Neural crest cell (in vitro differentiated cells): ENCODE measurements around the gene GLT1D1. TPM values are rescaled to one million over a fixed set of nuclear protein-coding genes. Genes with fewer than 3 reads are reported as not detected.

Experiments used
- DNase-seq: peaks from one replicate; pipeline ENCODE4 v3.0.0; 2021; ENCODE audit warnings: low read depth, mixed read lengths, low spot score
- H3K27ac Mint-ChIP-seq: one replicate; pipeline ENCODE4 v1.8.0; 2021; ENCODE audit warnings: mild to moderate bottlenecking, mixed read lengths; ENCODE audit not compliant: unreplicated experiment
- H3K27me3 Mint-ChIP-seq: 2 replicates; pipeline ENCODE4 v1.8.0; 2021; ENCODE audit warnings: low read depth, mild to moderate bottlenecking, mixed read lengths
- H3K36me3 Mint-ChIP-seq: 2 replicates; pipeline ENCODE4 v1.8.0; 2021; ENCODE audit warnings: low read depth, mild to moderate bottlenecking, mixed read lengths
- H3K4me1 Mint-ChIP-seq: 2 replicates; pipeline ENCODE4 v1.8.0; 2021; ENCODE audit warnings: mixed read lengths
- H3K4me3 Mint-ChIP-seq: one replicate; pipeline ENCODE4 v1.8.0; 2021; ENCODE audit warnings: mild to moderate bottlenecking, mixed read lengths
- H3K9me3 Mint-ChIP-seq: 2 replicates; pipeline ENCODE4 v1.8.0; 2021; ENCODE audit warnings: mixed read lengths
- CTCF ChIP-seq: fragments of 200-600 bp; sonication (generic); conservative IDR thresholded peaks from 2 replicates; pipeline ENCODE4 v1.5.0; 2021; ENCODE audit warnings: antibody characterized with exemption, mild to moderate bottlenecking
- total RNA-seq: library from RNA; stranded (reverse); gene quantifications from 2 replicates; pipeline ENCODE4 v1.2.1, GENCODE V29; 2021

GLT1D1 gene
- total RNA-seq, 1 donor from 2014 or later = 7.4 TPM

GRCh38 chr12:128905003-128905544 lies 51.8 kb downstream of the GLT1D1 start:
- H3K4me3 Mint-ChIP-seq = no peak overlapping the region
- TF ChIP-seq CTCF = no peak
- no peak for DNase-seq
- no peaks in the 10 kb centered on the region for H3K36me3 Mint-ChIP-seq
- H3K27ac Mint-ChIP-seq = no peak overlapping the region
- no peaks in the 10 kb centered on the region for H3K27me3 Mint-ChIP-seq
- H3K4me1 Mint-ChIP-seq = no peaks in the 10 kb centered on the region
- no peaks in the 10 kb centered on the region for H3K9me3 Mint-ChIP-seq

GRCh38 chr12:128906485-128907137 lies 53.3 kb downstream of the GLT1D1 start:
- Mint-ChIP-seq H3K4me3 (no peak overlapping the region), H3K27ac (no peak overlapping the region), H3K9me3 (no peaks in the 10 kb centered on the region), H3K36me3 (no peaks in the 10 kb centered on the region), H3K4me1 (no peaks in the 10 kb centered on the region), H3K27me3 (no peaks in the 10 kb centered on the region)
- no peak for DNase-seq
- TF ChIP-seq CTCF = no peak

- Mint-ChIP-seq H3K9me3 (no peaks in the 10 kb centered on the region), H3K4me1 (no peaks in the 10 kb centered on the region), H3K27me3 (no peaks in the 10 kb centered on the region), H3K4me3 (no peak overlapping the region), H3K27ac (no peak overlapping the region), H3K36me3 (no peaks in the 10 kb centered on the region)
- no peak for DNase-seq
- no peak for TF ChIP-seq CTCF
Measured at GRCh38 chr12:128908254-128908653, 55.0 kb downstream of the GLT1D1 start.

GRCh38 chr12:128909653-128910052 lies 56.4 kb downstream of the GLT1D1 start:
- Mint-ChIP-seq H3K4me3 (no peak overlapping the region), H3K4me1 (no peaks in the 10 kb centered on the region), H3K27ac (no peak overlapping the region), H3K36me3 (no peaks in the 10 kb centered on the region), H3K9me3 (no peaks in the 10 kb centered on the region), H3K27me3 (no peaks in the 10 kb centered on the region)
- no peak for DNase-seq
- no peak for TF ChIP-seq CTCF

- no peak for DNase-seq
- Mint-ChIP-seq H3K4me3 (no peak overlapping the region), H3K27ac (no peak overlapping the region), H3K4me1 (no peaks in the 10 kb centered on the region), H3K9me3 (no peaks in the 10 kb centered on the region), H3K36me3 (no peaks in the 10 kb centered on the region), H3K27me3 (no peaks in the 10 kb centered on the region)
- TF ChIP-seq CTCF = no peak
Measured at GRCh38 chr12:128910629-128911028, 57.4 kb downstream of the GLT1D1 start.
